ENCODE data around the gene GPR6. TPM values are rescaled to one million over a fixed set of nuclear protein-coding genes. Genes with fewer than 3 reads are reported as not detected.

Gene GPR6
- total RNA-seq, 1 donor from 2014 or later = not detected

GRCh38 chr6:110020888-110021287, 42.8 kb downstream of the GPR6 start:
- FAIRE-seq = no peak
- TF ChIP-seq, protein P1, sequence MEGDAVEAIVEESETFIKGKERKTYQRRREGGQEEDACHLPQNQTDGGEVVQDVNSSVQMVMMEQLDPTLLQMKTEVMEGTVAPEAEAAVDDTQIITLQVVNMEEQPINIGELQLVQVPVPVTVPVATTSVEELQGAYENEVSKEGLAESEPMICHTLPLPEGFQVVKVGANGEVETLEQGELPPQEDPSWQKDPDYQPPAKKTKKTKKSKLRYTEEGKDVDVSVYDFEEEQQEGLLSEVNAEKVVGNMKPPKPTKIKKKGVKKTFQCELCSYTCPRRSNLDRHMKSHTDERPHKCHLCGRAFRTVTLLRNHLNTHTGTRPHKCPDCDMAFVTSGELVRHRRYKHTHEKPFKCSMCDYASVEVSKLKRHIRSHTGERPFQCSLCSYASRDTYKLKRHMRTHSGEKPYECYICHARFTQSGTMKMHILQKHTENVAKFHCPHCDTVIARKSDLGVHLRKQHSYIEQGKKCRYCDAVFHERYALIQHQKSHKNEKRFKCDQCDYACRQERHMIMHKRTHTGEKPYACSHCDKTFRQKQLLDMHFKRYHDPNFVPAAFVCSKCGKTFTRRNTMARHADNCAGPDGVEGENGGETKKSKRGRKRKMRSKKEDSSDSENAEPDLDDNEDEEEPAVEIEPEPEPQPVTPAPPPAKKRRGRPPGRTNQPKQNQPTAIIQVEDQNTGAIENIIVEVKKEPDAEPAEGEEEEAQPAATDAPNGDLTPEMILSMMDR (IDR thresholded peaks at IDR 0.05; ENCODE audit: insufficient read depth, low read length, severe bottlenecking) = no peak
- Histone ChIP-seq H3K4me3 (ENCODE audit: low read depth, low read length) (no peak overlapping the region), H3K36me3 (ENCODE audit: control insufficient read depth, insufficient read depth, low read length) (no peaks in the 10 kb centered on the region), H3K27me3 (ENCODE audit: control insufficient read depth, insufficient read depth, low read length) (peaks cover 4% of the 10 kb centered on the region)
- no peak for DNase-seq (ENCODE audit: low read depth)

DNA sequence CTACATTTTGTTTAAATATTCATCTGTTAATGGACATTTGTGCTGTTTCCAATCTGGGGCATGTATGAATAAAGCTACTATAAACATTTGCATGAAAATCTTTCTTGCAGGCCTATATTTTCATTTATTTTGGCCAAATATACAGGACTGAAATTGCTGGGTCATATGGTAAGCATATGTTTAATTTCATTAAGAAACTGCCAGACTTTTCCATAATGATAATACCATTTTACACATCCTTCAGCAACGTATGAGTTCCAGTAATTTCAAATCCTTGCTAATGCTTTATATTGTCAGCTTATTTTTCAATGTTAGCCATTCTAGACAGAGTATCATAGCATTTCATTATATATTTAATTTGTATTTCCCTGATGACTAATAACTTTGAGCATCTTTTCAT, 51.0 kb downstream of the GPR6 start:
- H3K27me3 ChIP-seq (ENCODE audit: control insufficient read depth, insufficient read depth, low read length) = no peaks in the 10 kb centered on the region
- TF ChIP-seq, protein P1 (IDR thresholded peaks at IDR 0.05; ENCODE audit: insufficient read depth, low read length, severe bottlenecking) = no peak
- no peaks in the 10 kb centered on the region for H3K36me3 ChIP-seq (ENCODE audit: control insufficient read depth, insufficient read depth, low read length)
- DNase-seq (ENCODE audit: low read depth) (no peak), FAIRE-seq (no peak)
- no peak overlapping the region for H3K4me3 ChIP-seq (ENCODE audit: low read depth, low read length)

Other genes starting within 250 kb of the GPR6 start
- gene WASF1, start 201.4 kb downstream of the GPR6 start, total RNA-seq = 5.4 and 7.1 TPM in 2 replicates
- gene CDC40, start 202.1 kb downstream of the GPR6 start, total RNA-seq = 10.5 and 11.1 TPM in 2 replicates

Measured in bronchial epithelial cell (primary cell).